HFF-Myc (cell line): Measurements from ENCODE around the gene DISP3.

ENCODE experiments used
- DNase-seq: peaks from one replicate; pipeline ENCODE4 v3.0.0-alpha.2; 2011; ENCODE audit warnings: low read depth; ENCODE audit errors: extremely low read depth
- H3K4me3 ChIP-seq: replicated peaks from 2 replicates; pipeline ENCODE4 v1.5.1; 2011; ENCODE audit warnings: low read depth, mild to moderate bottlenecking, control low read depth, low read length
- TF ChIP-seq, protein P1 (sequence below): IDR thresholded peaks from 2 replicates; pipeline ENCODE4 v1.5.1; 2012; ENCODE audit warnings: mild to moderate bottlenecking, low read depth, low read length, control low read depth; ENCODE audit errors: missing control alignments

Gene DISP3

DNA sequence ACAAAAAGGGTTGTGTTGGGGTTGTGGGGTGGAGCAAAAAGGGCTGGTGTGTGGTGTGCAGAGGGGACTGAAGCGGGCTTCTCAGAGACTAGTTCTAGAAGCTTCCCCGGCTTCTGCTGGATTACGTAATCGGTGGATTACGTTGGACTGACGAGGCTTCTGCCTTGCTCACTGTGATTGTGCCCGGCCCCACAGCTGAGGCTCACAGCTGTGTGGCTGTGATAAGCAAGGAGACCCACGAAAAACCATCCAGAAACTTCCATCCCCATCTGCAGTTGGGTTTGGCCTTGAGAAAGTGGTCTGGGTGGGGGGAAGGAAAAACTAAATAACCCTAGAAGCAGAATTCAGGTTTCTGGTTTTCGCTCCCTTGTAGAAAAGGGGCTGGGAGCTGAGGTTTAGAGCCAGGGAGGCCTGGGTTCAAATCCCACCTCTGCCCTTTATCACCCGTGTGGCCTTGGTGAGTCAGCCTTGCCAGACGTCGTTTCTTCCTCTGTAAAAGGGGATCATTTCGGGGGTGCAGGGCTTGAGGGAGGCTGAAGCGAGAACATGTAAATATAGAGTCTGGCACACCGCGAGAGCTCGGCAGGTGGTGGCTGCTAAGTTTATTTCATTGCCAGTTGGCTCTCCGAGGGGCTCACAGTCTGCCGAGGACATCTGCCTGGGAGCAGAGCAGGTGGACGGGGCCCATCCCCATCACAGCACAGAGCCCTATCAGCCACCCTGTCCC is 30.4 kb upstream of the DISP3 start:
- TF ChIP-seq, protein P1, sequence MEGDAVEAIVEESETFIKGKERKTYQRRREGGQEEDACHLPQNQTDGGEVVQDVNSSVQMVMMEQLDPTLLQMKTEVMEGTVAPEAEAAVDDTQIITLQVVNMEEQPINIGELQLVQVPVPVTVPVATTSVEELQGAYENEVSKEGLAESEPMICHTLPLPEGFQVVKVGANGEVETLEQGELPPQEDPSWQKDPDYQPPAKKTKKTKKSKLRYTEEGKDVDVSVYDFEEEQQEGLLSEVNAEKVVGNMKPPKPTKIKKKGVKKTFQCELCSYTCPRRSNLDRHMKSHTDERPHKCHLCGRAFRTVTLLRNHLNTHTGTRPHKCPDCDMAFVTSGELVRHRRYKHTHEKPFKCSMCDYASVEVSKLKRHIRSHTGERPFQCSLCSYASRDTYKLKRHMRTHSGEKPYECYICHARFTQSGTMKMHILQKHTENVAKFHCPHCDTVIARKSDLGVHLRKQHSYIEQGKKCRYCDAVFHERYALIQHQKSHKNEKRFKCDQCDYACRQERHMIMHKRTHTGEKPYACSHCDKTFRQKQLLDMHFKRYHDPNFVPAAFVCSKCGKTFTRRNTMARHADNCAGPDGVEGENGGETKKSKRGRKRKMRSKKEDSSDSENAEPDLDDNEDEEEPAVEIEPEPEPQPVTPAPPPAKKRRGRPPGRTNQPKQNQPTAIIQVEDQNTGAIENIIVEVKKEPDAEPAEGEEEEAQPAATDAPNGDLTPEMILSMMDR: no peak
- DNase-seq: no peak
- H3K4me3 ChIP-seq: no peak overlapping the region

DNA sequence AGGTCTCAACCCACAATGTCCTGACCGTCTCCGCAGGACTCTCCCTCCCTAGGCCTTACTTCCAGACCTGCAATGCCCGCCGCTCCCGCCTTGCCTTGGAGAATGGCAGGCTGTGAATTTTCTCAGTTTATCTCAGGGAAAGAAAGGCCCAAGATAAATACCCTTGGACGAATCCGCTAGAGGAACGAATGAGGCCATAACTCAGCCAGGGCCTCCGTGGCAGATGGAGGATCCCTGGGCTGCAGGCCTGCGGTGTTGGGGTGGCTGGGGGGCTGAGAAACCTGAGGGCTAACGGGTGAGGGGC is 29.9 kb upstream of the DISP3 start:
- DNase-seq: no peak
- TF ChIP-seq, protein P1: no peak
- H3K4me3 ChIP-seq: no peak overlapping the region

DNA sequence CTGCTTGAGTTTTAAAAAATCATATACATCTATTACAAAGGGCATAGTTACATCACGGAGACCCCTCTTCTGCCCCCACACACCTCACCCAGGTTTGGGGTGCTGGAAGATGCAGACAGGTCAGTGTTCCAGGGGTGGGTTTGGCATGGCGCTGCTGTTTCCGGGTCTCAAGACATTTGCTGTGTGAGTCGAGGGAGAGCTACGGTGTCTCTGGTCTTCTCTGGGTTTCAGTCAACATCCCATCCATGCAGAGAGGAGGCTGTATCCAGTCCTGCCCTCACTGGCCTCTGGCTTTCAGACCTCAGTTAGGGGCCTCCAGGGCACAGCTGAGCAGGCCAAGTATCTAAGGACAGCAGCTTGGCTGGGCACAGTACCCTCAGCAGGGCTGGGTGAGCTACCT is 28.6 kb upstream of the DISP3 start:
- TF ChIP-seq, protein P1: no peak
- no peak overlapping the region for H3K4me3 ChIP-seq
- DNase-seq: no peak

DNA sequence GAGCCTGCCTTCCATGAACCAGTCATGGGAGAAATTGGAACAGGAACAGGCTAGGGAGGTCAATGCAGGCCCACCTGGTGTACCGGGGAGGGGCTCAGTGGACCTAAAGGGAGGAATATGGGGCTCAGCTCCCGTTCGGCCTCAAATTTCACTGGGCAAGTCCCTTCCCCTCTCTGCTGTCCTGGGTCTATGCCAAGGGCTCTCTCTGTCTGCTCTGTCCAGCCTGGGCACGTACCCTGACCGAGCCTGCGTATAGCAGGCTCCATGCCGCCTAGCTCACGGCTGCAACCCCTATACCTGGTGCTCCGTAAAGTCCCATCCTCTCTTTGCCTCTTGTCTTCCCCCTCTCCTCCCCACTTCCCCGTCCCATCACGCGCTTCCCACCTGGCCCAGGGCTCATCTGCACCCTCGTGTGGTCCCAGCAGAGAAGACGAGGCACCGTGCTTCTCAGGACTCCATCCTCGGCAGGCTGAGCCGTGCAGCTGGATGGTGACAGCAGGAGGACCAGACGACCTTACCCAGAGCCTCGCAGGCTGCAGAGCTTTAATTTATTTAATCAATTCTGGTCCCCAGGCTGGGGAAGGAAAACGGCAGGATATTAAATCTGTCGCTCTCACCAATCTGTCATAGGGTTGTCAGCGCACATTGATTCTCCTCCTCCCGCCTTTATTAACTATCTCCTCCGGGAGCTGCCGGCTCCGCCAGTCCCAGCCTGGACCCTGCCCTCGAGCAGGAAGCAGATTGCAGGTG is 25.0 kb upstream of the DISP3 start:
- DNase-seq: no peak
- H3K4me3 ChIP-seq: no peak overlapping the region

DNA sequence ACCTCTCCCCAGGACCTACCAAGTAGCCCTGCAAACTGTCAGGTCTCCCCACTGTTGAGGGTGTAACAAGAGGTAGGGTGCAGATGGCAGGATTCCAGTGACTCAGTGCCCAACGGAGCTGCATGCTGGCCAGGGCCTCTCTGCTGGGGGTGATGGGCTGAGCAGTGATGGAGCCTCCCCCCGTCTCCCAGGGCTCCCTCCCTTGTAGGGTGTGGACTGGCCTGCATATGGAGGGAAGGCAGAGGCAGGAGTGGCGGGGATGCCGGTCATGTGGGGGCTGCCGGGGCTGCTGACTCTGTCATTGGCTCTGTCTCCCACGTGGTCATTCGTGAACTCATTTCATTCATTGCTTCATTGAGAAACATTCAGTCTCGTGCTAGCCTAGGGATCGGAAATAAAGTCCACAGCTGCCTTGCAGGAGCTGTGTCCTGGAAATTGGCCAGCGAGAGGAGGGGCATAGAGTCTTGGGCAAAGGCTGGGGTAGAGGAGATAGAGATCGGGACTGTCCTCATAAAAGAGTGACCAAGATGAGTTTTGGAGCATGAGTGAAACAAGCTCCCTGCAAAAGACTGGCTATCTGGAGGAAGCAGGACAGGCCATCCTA is 22.9 kb upstream of the DISP3 start:
- TF ChIP-seq, protein P1: no peak
- no peak for DNase-seq
- H3K4me3 ChIP-seq: no peak overlapping the region

More for the DNA sequence above, 25.0 kb upstream of the DISP3 start:
- TF ChIP-seq, protein P1: peak; percentile 8

DNA sequence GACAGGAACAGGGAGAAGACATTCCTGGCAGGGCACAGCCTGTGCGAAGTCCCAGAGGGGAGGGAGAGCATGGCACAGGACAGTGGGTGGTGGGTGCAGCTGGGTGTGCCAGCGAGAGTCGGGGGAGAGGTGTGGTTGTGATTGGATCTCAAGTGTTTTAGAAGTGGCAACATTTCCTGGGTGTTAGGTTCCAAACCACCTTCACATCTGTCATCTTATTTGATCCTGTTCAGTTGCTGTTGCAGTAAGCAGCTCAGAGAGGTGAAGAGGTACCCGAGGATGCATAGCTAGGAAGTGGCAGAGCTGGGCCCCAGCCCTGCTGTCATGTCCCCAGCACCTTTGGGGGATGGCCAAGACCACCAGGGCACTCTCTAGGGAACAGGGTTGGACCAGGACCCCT is 22.0 kb upstream of the DISP3 start:
- no peak for DNase-seq
- no peak overlapping the region for H3K4me3 ChIP-seq
- TF ChIP-seq, protein P1: no peak
